Measurements from ENCODE around the gene ZSCAN9. TPM values are rescaled to one million over a fixed set of nuclear protein-coding genes. Genes with fewer than 3 reads are reported as not detected.
A peak's percentile ranks its signal among the peaks of the same experiment; 100 is the strongest.

ZSCAN9 gene
- 10 to 100 TPM in 1 of 2 experiments, 1 to 10 TPM in 1; 7.0 to 11.6 TPM for total RNA-seq

GRCh38 chr6:28225056-28225834 lies at the start of gene ZSCAN9:
ZSCAN9 (plus strand) TSS chr6:28225275; CDS start chr6:28227085, 1,810 bp downstream.
- DNase-seq, result peak; percentile 64

GRCh38 chr6:28176373-28176772 lies 48.7 kb upstream of the ZSCAN9 start:
- Mint-ChIP-seq H3K4me1 (no peaks in the 10 kb centered on the region), H3K4me3 (no peak overlapping the region), H3K27ac (no peak overlapping the region), H3K27me3 (peaks cover 22% of the 10 kb centered on the region), H3K36me3 (peaks cover 5% of the 10 kb centered on the region), H3K9me3 (ENCODE audit: low read depth) (no peaks in the 10 kb centered on the region)
- DNase-seq (no peak), ATAC-seq (no peak)
- CTCF ChIA-PET, result interaction anchor here (0.6 kb wide), 1 partner anchor 15 kb away, joined by 3 read pairs; no protein-coding TSS in a partner anchor

More at GRCh38 chr6:28225056-28225834, at the start of gene ZSCAN9:
- Mint-ChIP-seq H3K4me3 (peak within 1 kb of the TSS; percentile 87), H3K4me1 (peaks cover 35% of the 10 kb centered on the region), H3K36me3 (peaks cover 10% of the 10 kb centered on the region), H3K27ac (peak within 1 kb of the TSS; percentile 75), H3K9me3 (ENCODE audit: low read depth) (no peaks in the 10 kb centered on the region), H3K27me3 (peaks cover 31% of the 10 kb centered on the region)
- ATAC-seq, result peak; percentile 87
- CTCF ChIA-PET, result no interaction called here

GRCh38 chr6:28182255-28182654 lies 42.8 kb upstream of the ZSCAN9 start:
- ATAC-seq (no peak), DNase-seq (no peak)
- Mint-ChIP-seq H3K4me3 (no peak overlapping the region), H3K27me3 (peaks cover 8% of the 10 kb centered on the region), H3K27ac (no peak overlapping the region), H3K9me3 (ENCODE audit: low read depth) (peaks cover 12% of the 10 kb centered on the region), H3K4me1 (no peaks in the 10 kb centered on the region), H3K36me3 (peaks cover 4% of the 10 kb centered on the region)
- CTCF ChIA-PET, result no interaction called here

GRCh38 chr6:28188111-28188979 lies 36.7 kb upstream of the ZSCAN9 start:
- Mint-ChIP-seq H3K27me3 (no peaks in the 10 kb centered on the region), H3K9me3 (ENCODE audit: low read depth) (peaks cover 30% of the 10 kb centered on the region), H3K4me3 (no peak overlapping the region), H3K36me3 (peaks cover 9% of the 10 kb centered on the region), H3K27ac (no peak overlapping the region), H3K4me1 (no peaks in the 10 kb centered on the region)
- CTCF ChIA-PET, result no interaction called here
- ATAC-seq (no peak), DNase-seq (no peak)

- peaks cover 41% of the 10 kb centered on the region for H3K27me3 Mint-ChIP-seq
- peaks cover 18% of the 10 kb centered on the region for H3K9me3 Mint-ChIP-seq (ENCODE audit: low read depth)
- no peak for ATAC-seq
These were observed 25.1 kb upstream of the ZSCAN9 start for GRCh38 chr6:28200020-28200419.

GRCh38 chr6:28203201-28203600 lies 21.9 kb upstream of the ZSCAN9 start:
- peaks cover 18% of the 10 kb centered on the region for H3K36me3 Mint-ChIP-seq
- peaks cover 19% of the 10 kb centered on the region for H3K9me3 Mint-ChIP-seq (ENCODE audit: low read depth)
- no peak overlapping the region for H3K4me3 Mint-ChIP-seq
- no peak overlapping the region for H3K27ac Mint-ChIP-seq
- H3K27me3 Mint-ChIP-seq, result peaks cover 62% of the 10 kb centered on the region
- peaks cover 18% of the 10 kb centered on the region for H3K4me1 Mint-ChIP-seq
- ATAC-seq (no peak), DNase-seq (no peak)
- CTCF ChIA-PET, result no interaction called here

More at GRCh38 chr6:28200020-28200419, 25.1 kb upstream of the ZSCAN9 start:
- Mint-ChIP-seq H3K27ac (no peak overlapping the region), H3K4me1 (peaks cover 7% of the 10 kb centered on the region), H3K36me3 (peaks cover 11% of the 10 kb centered on the region), H3K4me3 (no peak overlapping the region)
- no peak for DNase-seq
- CTCF ChIA-PET, result no interaction called here

- Mint-ChIP-seq H3K27me3 (peaks cover 69% of the 10 kb centered on the region), H3K4me1 (peaks cover 21% of the 10 kb centered on the region), H3K9me3 (ENCODE audit: low read depth) (peaks cover 6% of the 10 kb centered on the region), H3K36me3 (peaks cover 11% of the 10 kb centered on the region), H3K27ac (no peak overlapping the region), H3K4me3 (no peak overlapping the region)
- no peak for DNase-seq
- no peak for ATAC-seq
- CTCF ChIA-PET, result no interaction called here
These were observed 19.2 kb upstream of the ZSCAN9 start for GRCh38 chr6:28205879-28206278.

GRCh38 chr6:28206527-28206926 lies 18.5 kb upstream of the ZSCAN9 start:
- peaks cover 22% of the 10 kb centered on the region for H3K4me1 Mint-ChIP-seq
- DNase-seq, result no peak
- H3K27me3 Mint-ChIP-seq, result peaks cover 70% of the 10 kb centered on the region
- no peak overlapping the region for H3K27ac Mint-ChIP-seq
- peaks cover 11% of the 10 kb centered on the region for H3K36me3 Mint-ChIP-seq
- H3K4me3 Mint-ChIP-seq, result no peak overlapping the region
- H3K9me3 Mint-ChIP-seq (ENCODE audit: low read depth), result peaks cover 6% of the 10 kb centered on the region
- CTCF ChIA-PET, result no interaction called here
- ATAC-seq, result no peak

GRCh38 chr6:28206928-28207509 lies 18.1 kb upstream of the ZSCAN9 start:
- Mint-ChIP-seq H3K4me3 (peak overlapping the region; percentile 68), H3K36me3 (peaks cover 11% of the 10 kb centered on the region), H3K27me3 (peaks cover 71% of the 10 kb centered on the region), H3K9me3 (ENCODE audit: low read depth) (peaks cover 6% of the 10 kb centered on the region), H3K4me1 (peaks cover 26% of the 10 kb centered on the region), H3K27ac (no peak overlapping the region)
- DNase-seq (no peak), ATAC-seq (no peak)
- CTCF ChIA-PET, result interaction anchor here (0.9 kb wide), 1 partner anchor 68 kb away, joined by 3 read pairs; no protein-coding TSS in a partner anchor

- Mint-ChIP-seq H3K27ac (no peak overlapping the region), H3K4me3 (peak overlapping the region; percentile 68), H3K27me3 (peaks cover 75% of the 10 kb centered on the region), H3K4me1 (peaks cover 27% of the 10 kb centered on the region), H3K9me3 (ENCODE audit: low read depth) (peaks cover 6% of the 10 kb centered on the region), H3K36me3 (peaks cover 11% of the 10 kb centered on the region)
- DNase-seq, result peak; percentile 56
- CTCF ChIA-PET, result interaction anchor here (0.9 kb wide), 1 partner anchor 68 kb away, joined by 3 read pairs; no protein-coding TSS in a partner anchor
- peak; percentile 65 for ATAC-seq
These were observed 17.5 kb upstream of the ZSCAN9 start for GRCh38 chr6:28207510-28208110.

- Mint-ChIP-seq H3K27ac (no peak overlapping the region), H3K36me3 (peaks cover 11% of the 10 kb centered on the region), H3K27me3 (peaks cover 81% of the 10 kb centered on the region), H3K4me1 (peaks cover 32% of the 10 kb centered on the region), H3K9me3 (ENCODE audit: low read depth) (peaks cover 6% of the 10 kb centered on the region), H3K4me3 (peak overlapping the region; percentile 68)
- no peak for ATAC-seq
- CTCF ChIA-PET, result interaction anchor here (0.9 kb wide), 1 partner anchor 69 kb away, joined by 3 read pairs; no protein-coding TSS in a partner anchor
- DNase-seq, result no peak
These were observed 16.9 kb upstream of the ZSCAN9 start for GRCh38 chr6:28208111-28208659.

GRCh38 chr6:28209753-28210535 lies 15.1 kb upstream of the ZSCAN9 start:
- DNase-seq, result no peak
- peaks cover 89% of the 10 kb centered on the region for H3K27me3 Mint-ChIP-seq
- peaks cover 11% of the 10 kb centered on the region for H3K36me3 Mint-ChIP-seq
- no peak overlapping the region for H3K27ac Mint-ChIP-seq
- no peak for ATAC-seq
- peaks cover 34% of the 10 kb centered on the region for H3K4me1 Mint-ChIP-seq
- no peak overlapping the region for H3K4me3 Mint-ChIP-seq
- CTCF ChIA-PET, result no interaction called here
- peaks cover 6% of the 10 kb centered on the region for H3K9me3 Mint-ChIP-seq (ENCODE audit: low read depth)
